SW 1271 (cell line): ENCODE results near the gene TBC1D28.
"Not testable (repeated sequence)": the region's sequence is repeated elsewhere in the genome, so short reads cannot be mapped to it uniquely, and the experiment has no call there.

Experiments used
- DNase-seq, 2 experiments: peaks; one replicate each; lab custom pipeline; 2025; lab: John Stamatoyannopoulos, UW

Gene TBC1D28

DNA sequence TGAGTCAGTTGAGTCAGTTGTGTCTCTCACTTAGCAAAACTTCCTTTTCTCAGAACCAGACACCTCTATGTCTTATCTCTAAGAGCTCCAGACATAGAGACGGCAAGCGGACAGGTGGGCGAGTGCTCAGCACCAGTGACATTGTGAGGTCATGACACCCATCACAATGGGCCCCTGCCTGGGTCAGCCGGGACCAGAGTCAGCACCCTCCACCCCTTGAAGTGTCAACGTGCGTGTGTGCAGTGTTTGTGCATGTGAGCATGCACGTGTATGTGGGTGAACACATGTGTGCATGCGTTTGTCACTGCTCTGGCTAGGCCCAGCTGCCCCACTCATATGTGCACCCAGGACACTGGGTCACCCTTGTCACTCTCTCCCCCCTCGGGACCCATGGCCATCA lies at the start of gene TBC1D28:
TBC1D28 (minus strand) TSS at position 101 of the 400 bp plus-strand sequence. CDS start 3,039 bp downstream, outside the sequence.
- not testable (repeated sequence) for DNase-seq

DNA sequence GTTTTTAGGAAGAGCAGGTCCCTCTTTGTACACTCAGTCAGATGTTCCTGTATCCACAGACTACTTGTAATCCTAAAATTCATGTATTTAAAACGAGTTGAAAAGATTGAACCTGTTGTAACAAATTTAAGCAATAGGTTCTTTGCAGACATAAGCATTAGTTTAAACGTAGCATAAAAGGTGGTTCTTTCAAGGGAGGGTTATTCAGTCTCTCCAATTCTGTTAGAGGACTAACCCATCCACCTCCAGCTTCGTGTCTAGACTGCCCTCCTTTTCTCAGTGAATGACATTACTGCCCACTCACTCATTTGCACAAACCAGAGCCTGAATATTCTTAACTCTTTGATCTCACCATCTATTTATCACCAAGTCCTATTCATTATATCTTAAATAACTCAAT lies 38.5 kb upstream of the TBC1D28 start:
- not testable (repeated sequence) for DNase-seq

DNA sequence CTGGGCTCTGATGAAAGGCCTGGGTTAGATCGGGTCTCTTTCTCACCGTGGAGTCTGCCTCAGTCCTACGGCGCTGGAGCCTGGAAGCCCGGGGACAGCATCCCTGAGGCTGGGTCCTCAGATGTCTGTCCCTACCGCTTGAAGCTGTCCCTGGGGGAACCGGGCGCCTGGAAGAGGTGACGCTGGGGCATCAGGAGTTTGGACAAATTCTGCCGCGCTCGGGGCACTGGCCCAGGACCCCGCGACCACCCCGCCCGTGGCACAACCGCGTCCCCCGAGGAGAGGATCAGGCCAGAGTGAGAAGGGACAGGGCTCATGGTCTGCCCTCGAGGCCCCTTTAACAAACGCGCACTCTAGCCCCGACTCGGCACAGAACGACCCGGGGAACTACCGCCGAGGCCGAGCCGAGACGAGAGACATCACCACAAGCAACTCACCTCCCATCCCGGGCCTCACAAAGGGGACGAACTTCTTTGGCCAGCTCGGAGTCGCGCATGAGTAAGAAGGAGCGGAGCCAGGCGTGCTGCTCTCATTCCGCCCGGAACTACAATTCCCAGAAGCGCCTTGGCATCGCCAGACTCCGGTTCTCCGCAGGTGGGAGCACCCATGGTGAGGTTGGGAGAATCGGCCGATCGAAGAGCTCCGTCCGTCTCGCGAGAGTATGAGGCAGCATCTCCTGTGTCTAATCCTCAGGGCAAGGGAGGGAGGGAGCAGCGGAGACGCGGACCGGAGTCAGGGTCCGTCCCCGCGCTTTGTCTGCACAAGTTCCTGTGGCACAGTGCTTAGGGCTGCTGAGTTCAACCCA lies 37.8 kb upstream of the TBC1D28 start, which contains the start of gene FOXO3B:
FOXO3B (minus strand) TSS at position 548 of the 805 bp plus-strand sequence. CDS start 663 bp downstream, outside the sequence.
- DNase-seq = peak; percentile 96 to 99

DNA sequence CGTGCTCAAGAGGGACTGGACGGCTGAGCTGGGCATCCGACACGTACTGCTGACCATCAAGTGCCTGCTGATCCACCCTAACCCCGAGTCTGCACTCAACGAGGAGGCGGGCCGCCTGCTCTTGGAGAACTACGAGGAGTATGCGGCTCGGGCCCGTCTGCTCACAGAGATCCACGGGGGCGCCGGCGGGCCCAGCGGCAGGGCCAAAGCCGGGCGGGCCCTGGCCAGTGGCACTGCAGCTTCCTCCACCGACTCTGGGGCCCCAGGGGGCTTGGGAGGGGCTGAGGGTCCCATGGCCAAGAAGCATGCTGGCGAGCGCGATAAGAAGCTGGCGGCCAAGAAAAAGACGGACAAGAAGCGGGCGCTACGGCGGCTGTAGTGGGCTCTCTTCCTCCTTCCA lies 33.2 kb upstream of the TBC1D28 start:
- DNase-seq = not testable (repeated sequence)

DNA sequence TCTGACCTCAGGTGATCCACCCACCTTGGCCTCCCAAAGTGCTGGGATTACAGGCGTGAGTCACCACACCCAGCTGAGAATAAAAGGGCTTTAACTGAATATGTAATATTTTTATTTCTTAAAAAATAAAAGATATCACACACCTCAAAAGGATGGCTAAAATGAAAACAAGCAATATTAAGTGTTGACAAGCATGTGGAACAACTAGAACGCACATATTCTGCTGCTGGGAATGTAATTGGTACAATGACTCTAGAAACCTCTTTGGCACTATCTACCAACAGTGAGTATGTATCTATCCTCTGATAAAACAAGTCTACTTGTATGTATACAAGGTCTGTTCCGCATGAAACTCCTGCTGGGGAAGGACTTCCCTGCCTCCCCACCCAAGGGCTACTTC lies 32.7 kb upstream of the TBC1D28 start:
- DNase-seq = not testable (repeated sequence)

DNA sequence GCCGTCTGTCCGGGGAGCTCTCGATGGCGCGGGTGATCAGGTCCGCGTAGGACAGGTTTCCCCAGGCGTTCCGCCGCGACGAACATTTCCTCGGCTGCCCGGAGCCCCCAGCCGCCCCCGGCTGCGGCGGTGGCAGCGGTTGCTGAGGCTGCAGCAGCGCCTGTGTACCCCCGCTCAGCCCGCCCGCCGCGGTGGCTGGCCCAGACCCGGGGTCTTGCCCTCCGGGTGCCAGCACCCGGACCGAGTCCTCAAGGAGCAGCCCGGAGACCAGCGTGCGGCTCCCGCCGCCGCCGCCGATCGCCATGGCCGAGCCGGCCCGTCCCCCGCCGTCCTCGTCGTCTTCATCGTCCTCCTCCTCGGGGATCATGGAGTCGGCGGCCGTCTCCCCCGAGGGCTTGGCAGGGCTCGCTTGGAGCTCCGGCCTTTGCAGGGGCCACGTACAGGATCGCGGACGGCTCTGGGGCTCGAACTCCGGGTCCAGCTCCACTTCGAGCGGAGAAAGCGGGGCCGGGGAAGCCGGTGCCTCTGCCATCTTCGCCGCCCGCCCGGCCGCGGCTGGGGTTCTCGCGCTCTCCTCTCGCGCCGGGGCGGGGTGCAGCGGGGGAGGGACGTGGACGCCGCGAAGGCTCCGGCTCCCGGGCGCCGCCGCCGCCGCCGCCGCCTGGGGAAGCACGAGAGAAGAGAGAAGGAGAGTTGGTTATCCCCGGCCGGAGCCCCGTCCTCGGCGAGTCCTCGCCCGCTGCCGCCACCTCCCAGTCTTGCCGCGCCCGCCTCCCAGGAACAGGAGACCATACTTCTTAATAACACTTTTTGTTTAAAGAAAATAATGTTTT lies 28.4 kb upstream of the TBC1D28 start:
- DNase-seq = not testable (repeated sequence)

DNA sequence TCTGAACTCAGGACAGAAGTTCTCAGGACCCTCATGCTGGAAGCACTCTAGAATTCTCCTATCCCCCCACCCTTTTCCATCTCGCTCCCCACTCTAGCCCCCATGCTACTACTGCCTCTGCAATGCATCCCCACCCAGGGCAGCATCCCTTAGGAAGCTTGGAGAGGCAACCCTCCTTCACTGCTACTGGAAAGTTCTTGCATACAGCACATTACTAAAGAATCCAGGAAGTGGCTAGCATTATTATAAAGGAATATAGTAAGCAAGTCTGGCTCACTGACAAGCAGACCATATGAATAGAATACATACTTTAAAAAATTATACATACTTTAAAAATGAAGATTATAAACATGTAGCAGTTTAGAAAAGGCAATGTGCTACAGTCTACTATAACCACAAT lies 24.4 kb upstream of the TBC1D28 start:
- not testable (repeated sequence) for DNase-seq

DNA sequence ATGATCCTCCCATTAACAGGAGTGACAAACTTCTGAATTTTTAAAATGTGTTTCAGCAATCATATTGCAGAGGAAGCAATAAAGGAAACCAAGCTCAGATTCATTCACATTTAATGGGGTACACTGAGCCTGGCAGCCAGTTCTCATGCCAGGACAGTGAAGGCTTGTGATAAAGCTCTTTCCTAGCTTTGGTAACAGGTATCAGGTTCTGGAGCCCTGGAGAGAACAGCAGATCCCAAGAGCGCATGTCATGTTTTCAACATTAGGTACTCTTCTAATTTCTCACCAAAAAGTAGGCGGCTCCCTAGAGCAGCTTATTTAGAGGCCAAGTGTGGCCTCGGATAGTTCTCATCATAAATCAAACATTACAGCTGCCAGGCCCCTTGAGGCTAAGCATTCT lies 23.3 kb upstream of the TBC1D28 start:
- not testable (repeated sequence) for DNase-seq

DNA sequence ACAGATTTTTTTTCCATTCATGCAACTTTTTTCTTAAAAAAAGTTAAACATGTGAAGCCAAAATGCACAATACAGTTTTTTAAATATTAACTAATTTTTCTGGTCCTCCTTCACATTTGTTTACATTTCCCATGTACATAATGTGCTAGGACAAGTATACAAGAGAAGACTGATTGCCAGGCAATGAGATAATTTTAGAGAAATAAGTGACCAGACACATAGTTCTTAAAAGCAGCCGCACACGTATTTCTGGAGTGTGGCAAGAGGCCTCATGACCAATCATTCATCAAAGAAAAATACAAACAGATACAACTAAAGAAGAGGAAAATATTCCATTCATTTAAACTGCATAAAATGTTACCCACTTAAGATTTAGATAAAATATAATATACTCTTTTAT lies 22.1 kb upstream of the TBC1D28 start:
- not testable (repeated sequence) for DNase-seq

DNA sequence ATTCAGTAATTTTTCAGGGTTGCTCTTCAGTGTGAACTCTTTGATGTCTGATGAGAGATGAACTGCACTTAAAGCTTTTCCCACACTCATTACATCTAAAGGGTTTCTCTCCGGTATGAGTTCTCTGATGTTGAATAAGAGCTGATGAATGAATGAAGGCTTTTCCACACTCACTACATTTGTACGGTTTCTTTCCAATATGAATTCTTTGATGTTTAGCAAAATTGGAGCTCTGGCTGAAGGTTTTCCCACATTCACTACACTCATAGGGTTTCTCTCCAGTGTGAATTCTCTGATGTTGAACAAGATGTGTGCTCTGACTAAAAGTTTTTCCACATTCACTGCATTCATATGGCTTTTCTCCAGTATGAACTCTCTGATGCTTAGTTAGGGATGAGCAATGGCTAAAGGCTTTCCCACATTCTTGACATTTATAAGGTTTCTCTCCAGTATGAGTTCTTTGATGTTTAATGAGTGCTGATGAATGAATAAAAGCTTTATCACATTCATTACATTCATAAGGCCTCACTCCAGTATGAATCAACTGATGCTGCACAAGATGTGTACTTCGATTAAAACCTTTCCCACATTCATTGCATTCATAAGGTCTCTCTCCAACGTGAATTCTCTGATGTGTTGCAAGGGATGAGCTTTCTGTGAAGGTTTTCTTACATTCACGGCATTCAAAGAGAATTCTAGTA lies 17.9 kb upstream of the TBC1D28 start:
- DNase-seq = not testable (repeated sequence)

DNA sequence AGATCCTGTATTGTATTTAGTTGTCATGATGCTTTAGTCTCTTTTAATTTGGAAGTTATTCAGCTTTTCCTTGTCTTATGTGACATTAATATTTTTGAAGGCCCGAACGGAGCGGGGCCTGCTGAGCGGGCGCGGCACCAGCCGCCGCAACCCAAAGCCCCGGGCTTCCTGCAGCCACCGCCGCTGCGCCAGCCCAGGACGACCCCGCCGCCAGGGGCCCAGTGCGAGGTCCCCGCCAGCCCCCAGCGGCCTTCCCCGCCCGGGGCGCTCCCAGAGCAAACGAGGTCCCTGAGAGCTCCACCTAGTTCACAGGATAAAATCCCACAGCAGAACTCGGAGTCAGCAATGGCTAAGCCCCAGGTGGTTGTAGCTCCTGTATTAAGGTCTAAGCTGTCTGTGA lies 5.9 kb upstream of the TBC1D28 start:
- not testable (repeated sequence) for DNase-seq

DNA sequence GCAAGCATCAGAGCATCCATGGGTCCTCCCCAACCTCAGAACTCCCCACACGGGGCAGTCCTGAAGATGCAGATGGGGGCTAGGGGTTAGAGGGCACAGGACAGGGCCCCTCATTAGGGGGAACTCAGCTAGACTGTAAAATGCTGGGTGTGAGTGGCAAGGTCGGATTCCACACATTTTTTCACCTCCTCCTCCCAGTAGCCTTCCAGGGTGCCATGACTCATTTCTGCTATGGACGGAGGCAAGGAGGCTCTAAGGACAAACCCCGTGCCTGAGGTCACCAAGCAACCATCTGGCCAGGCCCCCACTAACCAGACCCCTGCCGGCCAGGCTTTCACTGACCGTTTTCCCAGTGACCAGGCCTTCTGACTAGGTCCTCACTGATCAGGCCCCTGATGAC lies 1.1 kb downstream of the TBC1D28 start:
- DNase-seq = not testable (repeated sequence)

DNA sequence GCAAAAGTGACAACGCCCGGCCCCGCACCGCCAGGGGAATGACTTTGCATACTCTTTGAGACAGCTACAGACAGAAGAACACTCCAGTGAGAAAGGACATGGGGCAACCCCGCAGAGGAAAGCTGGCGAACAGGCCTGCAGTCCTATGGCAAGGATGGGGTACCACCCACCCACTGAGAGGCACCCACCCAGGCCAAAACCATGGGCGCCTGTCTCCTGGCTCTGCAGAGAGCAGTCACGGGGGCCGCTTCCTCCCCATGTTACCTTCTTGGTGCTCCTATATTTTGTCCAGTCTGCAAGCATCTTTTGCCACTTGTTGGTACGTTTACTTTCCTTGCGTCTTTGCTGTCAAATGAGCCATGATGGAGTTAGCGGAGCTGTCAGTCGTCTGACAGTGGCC lies 5.8 kb downstream of the TBC1D28 start:
- not testable (repeated sequence) for DNase-seq

DNA sequence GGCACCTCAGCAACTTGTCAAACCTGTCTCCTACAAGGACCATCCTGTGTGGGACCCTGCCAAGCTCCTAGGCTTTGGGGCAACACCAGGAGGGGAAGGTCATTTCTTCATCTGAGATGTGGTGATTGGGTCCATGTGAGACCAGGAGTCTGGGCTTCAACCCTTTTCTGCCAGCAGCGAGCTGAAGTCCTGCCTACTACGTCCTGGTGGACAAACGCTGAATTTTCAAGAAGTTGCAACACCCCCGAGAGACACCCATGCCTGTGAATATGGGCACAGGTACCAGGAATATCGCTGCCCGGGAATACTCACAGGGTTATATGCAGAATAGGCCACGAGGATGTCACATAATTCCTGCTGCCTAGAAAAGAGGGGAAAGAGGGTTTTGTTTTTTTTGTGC lies 8.0 kb downstream of the TBC1D28 start:
- DNase-seq = not testable (repeated sequence)

DNA sequence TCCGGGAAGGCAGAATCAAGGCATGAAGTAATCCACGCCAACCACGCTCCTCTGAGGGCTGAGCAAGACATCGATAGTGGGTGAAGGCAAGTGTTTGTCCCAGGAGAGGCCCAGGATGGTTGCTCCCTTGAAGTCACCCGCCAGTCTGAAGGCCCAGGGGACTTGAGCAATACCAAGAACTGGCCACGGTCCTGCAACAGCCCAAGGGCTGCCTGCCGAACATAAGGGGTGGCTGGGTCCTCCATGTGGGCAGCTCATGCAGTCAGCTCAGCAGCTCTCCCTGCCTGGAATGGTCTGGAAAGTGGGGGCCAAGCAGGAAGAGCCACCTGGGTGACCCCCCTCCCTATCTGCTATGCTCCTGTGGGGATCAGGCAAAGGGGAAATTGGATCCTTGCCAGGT lies 8.4 kb downstream of the TBC1D28 start:
- not testable (repeated sequence) for DNase-seq

DNA sequence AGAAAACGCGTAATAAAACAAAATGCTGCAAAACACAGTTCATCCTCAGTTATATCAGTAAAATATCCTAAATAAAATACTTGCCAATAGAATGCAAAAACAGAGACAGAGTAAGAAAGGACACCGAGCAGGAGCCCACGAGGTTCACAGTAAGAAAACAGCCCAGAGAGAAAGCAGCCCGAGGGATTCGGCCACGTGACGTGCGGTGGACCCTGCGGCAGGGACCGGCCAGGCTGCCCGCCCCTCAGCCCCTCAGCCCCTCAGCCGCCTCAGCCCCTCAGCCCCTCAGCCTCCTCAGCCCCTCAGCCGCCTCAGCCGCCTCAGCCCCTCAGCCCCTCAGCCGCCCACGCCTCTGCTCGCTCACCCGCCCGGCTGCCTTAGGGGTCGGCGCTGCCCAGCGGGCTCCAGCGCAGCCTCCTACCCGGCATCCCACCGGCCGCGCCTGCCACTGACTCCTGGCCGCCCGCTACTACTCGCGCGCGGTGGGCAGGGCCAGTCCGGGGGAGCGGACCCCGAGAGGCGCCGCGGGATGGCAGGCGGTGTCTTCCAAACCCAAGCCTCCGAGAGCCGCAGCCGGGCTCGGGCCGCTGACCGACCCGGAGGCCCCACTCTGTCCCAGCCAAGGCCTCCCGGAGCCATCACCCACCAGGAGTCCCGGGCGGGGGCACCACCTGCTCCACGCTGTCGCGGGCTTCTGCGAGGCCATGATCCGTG lies 9.5 kb downstream of the TBC1D28 start:
- DNase-seq = not testable (repeated sequence)

DNA sequence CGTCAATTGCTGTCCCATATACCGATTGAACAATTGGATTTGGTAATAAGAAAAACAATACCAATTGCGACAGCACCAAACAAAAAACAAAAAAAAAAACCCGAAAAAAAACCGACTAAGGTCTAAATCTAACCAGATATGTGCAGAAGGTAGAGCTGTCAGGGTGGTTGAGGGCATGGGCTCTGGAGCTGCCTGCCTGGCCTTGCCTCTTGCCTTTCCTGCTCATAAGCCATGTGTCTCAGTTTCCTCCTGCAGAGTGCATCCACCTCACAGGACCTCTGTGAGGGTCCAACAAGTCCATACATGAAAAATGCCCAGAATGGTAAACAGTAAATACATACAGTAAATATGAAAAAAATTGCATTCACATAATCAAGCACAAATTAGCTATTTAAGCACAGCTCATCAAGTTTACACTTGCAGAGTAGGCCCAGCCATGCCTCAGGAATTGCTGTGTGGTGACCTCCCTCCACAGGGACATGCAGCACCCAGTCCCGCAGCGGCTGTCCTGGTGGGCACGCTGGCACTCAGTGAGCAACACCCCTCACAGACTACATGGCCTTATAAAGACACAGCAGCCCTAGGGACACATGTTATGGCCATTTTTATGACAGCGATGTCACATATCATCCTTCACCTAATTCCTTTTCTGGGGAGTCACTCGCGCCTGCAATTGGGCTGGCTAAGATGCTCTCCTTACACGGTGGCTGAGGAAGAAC lies 17.9 kb downstream of the TBC1D28 start:
- no peak for DNase-seq

DNA sequence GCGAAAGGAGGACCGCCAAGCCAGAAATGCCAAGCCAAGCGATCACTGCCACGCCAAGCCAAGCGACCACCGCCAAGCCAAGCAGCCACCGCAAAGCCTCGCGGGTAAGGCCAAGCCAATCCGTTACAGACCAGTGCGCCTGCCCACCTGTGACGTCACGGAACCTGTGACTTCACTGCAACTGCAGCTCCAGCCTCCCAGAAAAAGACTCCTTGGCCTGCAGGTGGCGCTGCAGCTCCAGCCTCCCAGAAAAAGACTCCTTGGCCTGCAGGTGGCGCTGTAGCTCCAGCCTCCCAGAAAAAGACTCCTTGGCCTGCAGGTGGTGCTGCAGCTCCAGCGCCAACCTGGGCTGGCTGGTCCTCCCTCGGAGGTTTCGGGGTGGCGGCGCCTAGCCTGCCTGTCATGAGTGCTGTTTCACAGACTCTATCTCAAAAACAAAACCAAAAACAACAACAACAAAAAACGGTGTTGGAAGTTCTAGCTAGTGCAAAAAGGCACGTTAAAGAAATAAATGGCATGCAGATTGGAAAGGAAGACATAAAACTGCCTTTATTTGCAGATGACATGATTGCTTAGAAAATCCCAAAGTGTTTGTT lies 18.6 kb downstream of the TBC1D28 start:
- DNase-seq = peak; percentile 41 to 59

DNA sequence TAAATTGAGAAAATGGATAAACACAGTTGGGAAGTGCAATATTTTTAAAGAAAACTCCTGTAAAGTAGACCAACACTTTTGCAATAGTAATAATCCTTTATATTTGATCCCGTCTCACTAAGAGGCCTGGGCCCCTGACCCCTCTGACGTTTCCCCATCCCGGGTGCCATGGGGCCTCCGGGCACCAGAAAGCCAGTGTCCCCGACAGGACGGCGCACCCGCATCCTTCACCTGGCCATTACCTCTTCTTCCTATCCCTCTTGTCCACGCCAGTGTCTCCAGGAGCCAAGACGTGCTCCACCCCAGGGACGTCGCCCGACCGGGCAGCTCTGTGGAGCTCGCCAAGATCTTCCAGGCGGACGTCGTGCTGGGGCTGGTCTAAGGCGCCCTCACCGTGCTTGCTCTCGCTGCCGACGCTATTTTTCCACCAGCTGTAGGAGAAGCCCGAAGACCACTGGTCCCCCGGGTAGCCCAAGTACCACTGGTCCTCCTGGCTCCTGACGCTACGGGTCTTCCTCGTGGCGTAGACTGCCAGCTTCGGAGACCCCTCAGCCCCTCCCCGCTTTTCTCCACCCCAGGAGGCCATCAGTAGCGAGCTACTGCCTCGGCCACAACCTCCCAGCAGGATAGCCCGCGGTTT lies 19.2 kb downstream of the TBC1D28 start:
- DNase-seq = not testable (repeated sequence)

DNA sequence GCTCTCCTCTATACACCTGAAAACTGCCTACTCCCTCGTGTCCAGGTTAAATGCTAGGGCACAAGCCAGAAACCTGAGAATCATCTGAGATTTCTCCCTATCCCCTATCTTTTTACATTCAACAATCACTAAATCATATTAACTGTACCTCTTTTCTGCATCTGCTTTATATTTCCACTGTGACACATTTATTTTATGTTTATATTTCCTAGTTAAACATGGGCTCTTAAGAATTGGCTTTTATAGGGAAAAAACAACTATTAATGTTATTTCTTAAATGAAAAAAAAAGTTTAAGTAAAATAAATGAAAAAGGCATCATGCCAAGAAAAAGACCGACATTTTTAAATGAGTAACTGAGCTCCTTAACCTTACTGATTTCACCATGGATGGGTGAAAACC lies 26.6 kb downstream of the TBC1D28 start:
- not testable (repeated sequence) for DNase-seq
